ENCODE results near the gene S100A9.

GRCh38 chr1:153390938-153391710 is 33.5 kb downstream of the S100A9 start, which contains the start of gene S100A8:
- no peak for TF ChIP-seq PBX3 (CRISPR knock-in tag; IDR thresholded peaks at IDR 0.05)
- TF ChIP-seq ZFP37 (tag by site-specific recombination; IDR thresholded peaks at IDR 0.05) = no peak
- TF ChIP-seq ZNF558 (tag by site-specific recombination; IDR thresholded peaks at IDR 0.05) = no peak
